Measurements from ENCODE around the gene ABCC5. TPM values are rescaled to one million over a fixed set of nuclear protein-coding genes. Genes with fewer than 3 reads are reported as not detected.
"Not testable (repeated sequence)": the region's sequence is repeated elsewhere in the genome, so short reads cannot be mapped to it uniquely, and the experiment has no call there.

Gene ABCC5
- total RNA-seq, 1 experiment from 2014 or later = 35.1 TPM

DNA sequence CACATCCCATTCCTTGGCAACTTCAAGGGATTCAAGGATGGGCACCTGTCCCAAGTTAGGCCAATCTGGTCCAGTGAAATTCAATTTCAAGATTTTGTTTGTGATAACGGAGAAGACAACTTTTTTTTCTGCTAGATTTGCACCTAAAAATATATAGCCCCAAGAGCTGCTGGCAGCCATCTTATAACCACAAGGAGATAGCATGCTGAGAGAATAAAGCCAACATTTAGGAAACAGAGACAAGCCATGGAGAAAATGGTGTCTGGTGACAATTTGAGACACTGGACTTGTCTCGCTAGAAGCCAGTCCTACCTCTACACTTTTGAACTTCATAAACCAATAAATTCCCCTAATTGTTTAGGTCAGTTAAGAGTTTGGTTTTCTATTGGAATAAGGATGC is 138.4 kb downstream of the ABCC5 start:
- ChIA-PET POLR2A (no interaction called here), CTCF (no interaction called here)
- intact Hi-C loops (cut with micrococcal nuclease; ENCODE audit: unreplicated experiment) (no loop called here), in situ Hi-C loops (cut with HindIII; ENCODE audit: low pct_unique_long_range_greater_than_20kb, low sequenced_read_pairs) (no loop called here)
- TF ChIP-seq TCF7L2 (IDR thresholded peaks at IDR 0.05; ENCODE audit: low read depth, low read length) (no peak), POLR2AphosphoS5 (IDR thresholded peaks at IDR 0.05; ENCODE audit: low read depth, low read length) (no peak), SIN3A (IDR thresholded peaks at IDR 0.05; ENCODE audit: borderline replicate concordance, insufficient read depth, low read depth, low read length) (no peak)
- TF ChIP-seq, protein P1, sequence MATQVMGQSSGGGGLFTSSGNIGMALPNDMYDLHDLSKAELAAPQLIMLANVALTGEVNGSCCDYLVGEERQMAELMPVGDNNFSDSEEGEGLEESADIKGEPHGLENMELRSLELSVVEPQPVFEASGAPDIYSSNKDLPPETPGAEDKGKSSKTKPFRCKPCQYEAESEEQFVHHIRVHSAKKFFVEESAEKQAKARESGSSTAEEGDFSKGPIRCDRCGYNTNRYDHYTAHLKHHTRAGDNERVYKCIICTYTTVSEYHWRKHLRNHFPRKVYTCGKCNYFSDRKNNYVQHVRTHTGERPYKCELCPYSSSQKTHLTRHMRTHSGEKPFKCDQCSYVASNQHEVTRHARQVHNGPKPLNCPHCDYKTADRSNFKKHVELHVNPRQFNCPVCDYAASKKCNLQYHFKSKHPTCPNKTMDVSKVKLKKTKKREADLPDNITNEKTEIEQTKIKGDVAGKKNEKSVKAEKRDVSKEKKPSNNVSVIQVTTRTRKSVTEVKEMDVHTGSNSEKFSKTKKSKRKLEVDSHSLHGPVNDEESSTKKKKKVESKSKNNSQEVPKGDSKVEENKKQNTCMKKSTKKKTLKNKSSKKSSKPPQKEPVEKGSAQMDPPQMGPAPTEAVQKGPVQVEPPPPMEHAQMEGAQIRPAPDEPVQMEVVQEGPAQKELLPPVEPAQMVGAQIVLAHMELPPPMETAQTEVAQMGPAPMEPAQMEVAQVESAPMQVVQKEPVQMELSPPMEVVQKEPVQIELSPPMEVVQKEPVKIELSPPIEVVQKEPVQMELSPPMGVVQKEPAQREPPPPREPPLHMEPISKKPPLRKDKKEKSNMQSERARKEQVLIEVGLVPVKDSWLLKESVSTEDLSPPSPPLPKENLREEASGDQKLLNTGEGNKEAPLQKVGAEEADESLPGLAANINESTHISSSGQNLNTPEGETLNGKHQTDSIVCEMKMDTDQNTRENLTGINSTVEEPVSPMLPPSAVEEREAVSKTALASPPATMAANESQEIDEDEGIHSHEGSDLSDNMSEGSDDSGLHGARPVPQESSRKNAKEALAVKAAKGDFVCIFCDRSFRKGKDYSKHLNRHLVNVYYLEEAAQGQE (IDR thresholded peaks at IDR 0.05; ENCODE audit: insufficient read depth in 1 of 2, low read depth in 2 of 2, low read length in 1 of 2) = no peak
- TF ChIP-seq, protein P2, sequence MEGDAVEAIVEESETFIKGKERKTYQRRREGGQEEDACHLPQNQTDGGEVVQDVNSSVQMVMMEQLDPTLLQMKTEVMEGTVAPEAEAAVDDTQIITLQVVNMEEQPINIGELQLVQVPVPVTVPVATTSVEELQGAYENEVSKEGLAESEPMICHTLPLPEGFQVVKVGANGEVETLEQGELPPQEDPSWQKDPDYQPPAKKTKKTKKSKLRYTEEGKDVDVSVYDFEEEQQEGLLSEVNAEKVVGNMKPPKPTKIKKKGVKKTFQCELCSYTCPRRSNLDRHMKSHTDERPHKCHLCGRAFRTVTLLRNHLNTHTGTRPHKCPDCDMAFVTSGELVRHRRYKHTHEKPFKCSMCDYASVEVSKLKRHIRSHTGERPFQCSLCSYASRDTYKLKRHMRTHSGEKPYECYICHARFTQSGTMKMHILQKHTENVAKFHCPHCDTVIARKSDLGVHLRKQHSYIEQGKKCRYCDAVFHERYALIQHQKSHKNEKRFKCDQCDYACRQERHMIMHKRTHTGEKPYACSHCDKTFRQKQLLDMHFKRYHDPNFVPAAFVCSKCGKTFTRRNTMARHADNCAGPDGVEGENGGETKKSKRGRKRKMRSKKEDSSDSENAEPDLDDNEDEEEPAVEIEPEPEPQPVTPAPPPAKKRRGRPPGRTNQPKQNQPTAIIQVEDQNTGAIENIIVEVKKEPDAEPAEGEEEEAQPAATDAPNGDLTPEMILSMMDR (IDR thresholded peaks at IDR 0.05) = no peak
- Histone ChIP-seq H3K4me3 (ENCODE audit: low read depth in 2 of 2, low read length in 2 of 2) (no peak overlapping the region), H3K4me1 (ENCODE audit: control insufficient read depth, insufficient read depth, low read length) (peaks cover 4% of the 10 kb centered on the region; the same call in 1 of the 2 replicates), H3K36me3 (ENCODE audit: control insufficient read depth, insufficient read depth, low read length) (peaks cover 3% of the 10 kb centered on the region; the same call in 1 of the 2 replicates), H3K9me3 (ENCODE audit: control insufficient read depth, insufficient read depth, low read depth, low read length) (no peaks in the 10 kb centered on the region), H3K27ac (ENCODE audit: low read length) (no peak overlapping the region), H3K27me3 (ENCODE audit: control insufficient read depth, insufficient read depth, low read length) (no peaks in the 10 kb centered on the region)
- no peak for ATAC-seq
- no peak for DNase-seq (ENCODE audit: low read depth, low spot score)
- BruUV-seq (replicated peaks) = no TSS peak

- Histone ChIP-seq H3K4me1 (ENCODE audit: control insufficient read depth, insufficient read depth, low read length) (peaks cover 4% of the 10 kb centered on the region; the same call in 1 of the 2 replicates), H3K36me3 (ENCODE audit: control insufficient read depth, insufficient read depth, low read length) (no peaks in the 10 kb centered on the region), H3K27ac (ENCODE audit: low read length) (no peak overlapping the region), H3K9me3 (ENCODE audit: control insufficient read depth, insufficient read depth, low read depth, low read length) (no peaks in the 10 kb centered on the region), H3K4me3 (ENCODE audit: low read depth in 2 of 2, low read length in 2 of 2) (no peak overlapping the region), H3K27me3 (ENCODE audit: control insufficient read depth, insufficient read depth, low read length) (no peaks in the 10 kb centered on the region)
- in situ Hi-C loops (cut with HindIII; ENCODE audit: low pct_unique_long_range_greater_than_20kb, low sequenced_read_pairs) (no loop called here), intact Hi-C loops (cut with micrococcal nuclease; ENCODE audit: unreplicated experiment) (no loop called here)
- ATAC-seq (no peak; the same call in 1 of the 2 replicates), DNase-seq (ENCODE audit: low read depth, low spot score) (no peak)
- TF ChIP-seq, protein P1 (IDR thresholded peaks at IDR 0.05; ENCODE audit: insufficient read depth in 1 of 2, low read depth in 2 of 2, low read length in 1 of 2) = no peak
- TF ChIP-seq TCF7L2 (IDR thresholded peaks at IDR 0.05; ENCODE audit: low read depth, low read length) (no peak), POLR2AphosphoS5 (IDR thresholded peaks at IDR 0.05; ENCODE audit: low read depth, low read length) (no peak), SIN3A (IDR thresholded peaks at IDR 0.05; ENCODE audit: borderline replicate concordance, insufficient read depth, low read depth, low read length) (no peak)
- TF ChIP-seq, protein P2 (IDR thresholded peaks at IDR 0.05) = no peak
- ChIA-PET CTCF (no interaction called here), POLR2A (interaction anchor here (0.7 kb wide), 1 partner anchor 31 kb away, joined by 3 read pairs; no protein-coding TSS in a partner anchor)
- no TSS peak for BruUV-seq (replicated peaks)
Observed at GRCh38 chr3:183878071-183878470, 139.6 kb downstream of the ABCC5 start.

GRCh38 chr3:183877227-183877626 is 140.5 kb downstream of the ABCC5 start:
- H3K9me3 ChIP-seq (ENCODE audit: control insufficient read depth, insufficient read depth, low read depth, low read length); ATAC-seq; CTCF ChIA-PET; H3K36me3 ChIP-seq (ENCODE audit: control insufficient read depth, insufficient read depth, low read length); DNase-seq (ENCODE audit: low read depth, low spot score); in situ Hi-C loops (cut with HindIII; ENCODE audit: low pct_unique_long_range_greater_than_20kb, low sequenced_read_pairs); H3K4me3 ChIP-seq (ENCODE audit: low read depth in 2 of 2, low read length in 2 of 2); POLR2A ChIA-PET; H3K27me3 ChIP-seq (ENCODE audit: control insufficient read depth, insufficient read depth, low read length); intact Hi-C loops (cut with micrococcal nuclease; ENCODE audit: unreplicated experiment); H3K27ac ChIP-seq (ENCODE audit: low read length); BruUV-seq (replicated peaks); H3K4me1 ChIP-seq (ENCODE audit: control insufficient read depth, insufficient read depth, low read length): not testable (repeated sequence)
